Endothelial cell (in vitro differentiated cells): ENCODE data around the gene ZNF407. TPM values are rescaled to one million over a fixed set of nuclear protein-coding genes. Genes with fewer than 3 reads are reported as not detected.

Experiments
- DNase-seq: peaks from one replicate; pipeline ENCODE4 v3.0.0; 2021; ENCODE audit warnings: low spot score
- H3K27ac Mint-ChIP-seq: one replicate; pipeline ENCODE4 v1.8.0; 2021; ENCODE audit warnings: mixed read lengths, inconsistent platforms; ENCODE audit not compliant: unreplicated experiment
- H3K27me3 Mint-ChIP-seq: one replicate; pipeline ENCODE4 v1.8.0; 2021; ENCODE audit warnings: mild to moderate bottlenecking, moderate library complexity, mixed read lengths, inconsistent platforms; ENCODE audit not compliant: unreplicated experiment
- H3K36me3 Mint-ChIP-seq: one replicate; pipeline ENCODE4 v1.8.0; 2021; ENCODE audit warnings: mild to moderate bottlenecking, low read depth, mixed read lengths, inconsistent platforms; ENCODE audit not compliant: unreplicated experiment
- H3K4me1 Mint-ChIP-seq: one replicate; pipeline ENCODE4 v1.8.0; 2021; ENCODE audit warnings: mild to moderate bottlenecking, mixed read lengths, inconsistent platforms; ENCODE audit not compliant: unreplicated experiment
- H3K4me3 Mint-ChIP-seq: one replicate; pipeline ENCODE4 v1.8.0; 2021; ENCODE audit warnings: mild to moderate bottlenecking, mixed read lengths, inconsistent platforms; ENCODE audit not compliant: unreplicated experiment
- H3K9me3 Mint-ChIP-seq: one replicate; pipeline ENCODE4 v1.8.0; 2021; ENCODE audit warnings: mixed read lengths, inconsistent platforms; ENCODE audit not compliant: unreplicated experiment
- CTCF ChIP-seq: fragments of 200-600 bp; sonication (generic); IDR thresholded peaks from one replicate; pipeline ENCODE4 v1.5.0; 2021; ENCODE audit warnings: antibody characterized with exemption; ENCODE audit not compliant: unreplicated experiment
- total RNA-seq: library from RNA; stranded (reverse); fragmentation: NEBNext Ultra II Directional; extraction: Animal tissue kit (Norgen Biotek cat#: 25700); gene quantifications from one replicate; pipeline ENCODE4 v1.2.1, GENCODE V29; 2021; ENCODE audit not compliant: unreplicated experiment

ZNF407 gene
- total RNA-seq, 1 donor from 2014 or later: 16.8 TPM

- Mint-ChIP-seq H3K36me3 (no peaks in the 10 kb centered on the region), H3K4me3 (no peak overlapping the region), H3K27me3 (no peaks in the 10 kb centered on the region), H3K9me3 (no peaks in the 10 kb centered on the region), H3K27ac (no peak overlapping the region), H3K4me1 (peaks cover 8% of the 10 kb centered on the region)
- DNase-seq: no peak
- no peak for TF ChIP-seq CTCF
Observed at GRCh38 chr18:74834424-74835309, 237.0 kb downstream of the ZNF407 start.

- Mint-ChIP-seq H3K36me3 (no peaks in the 10 kb centered on the region), H3K27me3 (peaks cover 2% of the 10 kb centered on the region), H3K27ac (no peak overlapping the region), H3K4me3 (no peak overlapping the region), H3K4me1 (peaks cover 19% of the 10 kb centered on the region), H3K9me3 (no peaks in the 10 kb centered on the region)
- TF ChIP-seq CTCF: no peak
- no peak for DNase-seq
Observed at GRCh38 chr18:74836296-74837139, 238.8 kb downstream of the ZNF407 start.

GRCh38 chr18:74840492-74841167, 243.0 kb downstream of the ZNF407 start:
- no peak overlapping the region for H3K4me3 Mint-ChIP-seq
- no peaks in the 10 kb centered on the region for H3K9me3 Mint-ChIP-seq
- peaks cover 19% of the 10 kb centered on the region for H3K4me1 Mint-ChIP-seq
- no peak for DNase-seq
- no peak for TF ChIP-seq CTCF
- H3K27me3 Mint-ChIP-seq: peaks cover 4% of the 10 kb centered on the region
- H3K27ac Mint-ChIP-seq: no peak overlapping the region
- no peaks in the 10 kb centered on the region for H3K36me3 Mint-ChIP-seq

GRCh38 chr18:74841248-74841647, 243.6 kb downstream of the ZNF407 start:
- no peak overlapping the region for H3K27ac Mint-ChIP-seq
- H3K36me3 Mint-ChIP-seq: no peaks in the 10 kb centered on the region
- peaks cover 4% of the 10 kb centered on the region for H3K27me3 Mint-ChIP-seq
- DNase-seq: no peak
- TF ChIP-seq CTCF: no peak
- H3K4me3 Mint-ChIP-seq: no peak overlapping the region
- no peaks in the 10 kb centered on the region for H3K9me3 Mint-ChIP-seq
- peaks cover 18% of the 10 kb centered on the region for H3K4me1 Mint-ChIP-seq
